ENCODE data around the gene SERPIND1. TPM values are rescaled to one million over a fixed set of nuclear protein-coding genes. Genes with fewer than 3 reads are reported as not detected.
"Not testable (repeated sequence)": the region's sequence is repeated elsewhere in the genome, so short reads cannot be mapped to it uniquely, and the experiment has no call there.

The SERPIND1 gene
- total RNA-seq, 1 donor from 2014 or later, result not detected

DNA sequence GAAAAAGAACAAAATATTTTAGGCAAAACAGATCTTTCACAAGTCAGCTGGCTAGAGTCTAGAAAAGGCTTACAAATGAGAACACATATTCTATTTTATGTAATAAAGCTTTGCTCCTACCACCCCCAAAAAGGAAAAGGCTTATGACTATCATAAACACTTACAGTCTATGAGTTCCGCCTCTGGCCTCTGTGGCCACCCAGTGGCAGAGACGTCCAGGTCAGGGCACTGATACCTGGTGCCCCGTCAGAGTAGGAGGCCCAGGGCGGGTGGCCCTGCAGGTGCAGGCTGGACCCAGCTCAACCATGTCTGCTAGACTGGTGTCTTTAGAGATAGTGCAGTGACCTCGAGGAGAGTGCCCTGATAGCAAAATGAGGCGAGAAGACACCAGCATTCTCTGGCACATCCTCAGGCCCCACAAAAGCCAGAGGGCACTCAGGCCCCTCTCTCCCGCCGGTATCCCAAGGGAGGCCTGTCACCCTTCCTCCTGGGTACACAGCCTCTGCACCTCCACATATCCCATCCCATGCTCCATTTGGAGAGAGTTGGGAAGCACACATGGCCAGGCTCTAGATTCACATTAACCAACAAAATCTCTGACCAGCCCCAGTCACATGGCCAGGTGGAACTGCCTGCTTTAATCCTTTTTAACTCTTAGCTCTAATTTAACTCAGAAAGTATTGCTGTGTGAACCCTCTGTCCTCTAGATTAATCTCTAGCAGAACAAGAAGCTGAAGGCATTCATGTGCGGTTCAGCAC, 27.3 kb upstream of the SERPIND1 start:
- no peak for DNase-seq (ENCODE audit: low read depth)

DNA sequence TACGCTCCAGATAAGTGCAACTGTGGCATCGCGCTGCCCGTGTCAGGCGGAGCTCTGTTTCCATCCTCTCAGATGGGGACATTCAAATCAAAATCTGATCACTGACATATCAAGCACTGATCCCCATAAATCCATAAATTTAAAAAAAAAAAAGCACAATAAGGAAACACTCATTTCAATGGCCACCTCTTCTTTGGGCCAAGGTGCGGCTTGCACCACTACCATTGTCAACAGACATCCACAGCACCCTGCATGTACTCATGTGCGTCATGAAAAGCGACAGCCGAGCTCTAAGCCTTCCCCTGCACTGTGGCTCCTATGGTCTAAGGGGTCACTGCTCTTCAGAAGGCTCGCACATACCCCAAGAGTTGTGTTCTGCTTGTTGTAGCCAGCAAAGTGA, 26.7 kb upstream of the SERPIND1 start:
- no peak for DNase-seq (ENCODE audit: low read depth)

DNA sequence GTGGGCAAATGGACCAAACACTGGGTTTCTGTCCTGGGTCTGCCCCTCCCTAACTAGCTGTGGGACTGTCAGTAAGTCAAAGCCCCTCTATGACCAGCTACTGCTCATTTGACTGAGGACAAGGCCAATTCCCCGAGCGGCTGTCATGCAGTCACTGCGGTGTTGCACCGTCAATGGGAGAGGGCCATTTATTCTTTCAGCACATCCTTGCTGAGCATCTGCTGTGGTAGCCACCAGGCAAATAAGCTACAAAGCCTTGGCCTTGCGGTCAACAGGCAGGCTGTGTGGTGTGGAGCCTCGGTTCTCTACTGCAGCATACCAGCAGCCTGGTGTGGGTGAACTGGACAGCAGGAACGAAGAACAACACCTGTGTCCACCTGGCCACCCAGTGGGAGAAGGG, 25.8 kb upstream of the SERPIND1 start:
- DNase-seq (ENCODE audit: low read depth), result no peak

GRCh38 chr22:20748731-20749428, 25.0 kb upstream of the SERPIND1 start:
- DNase-seq (ENCODE audit: low read depth), result no peak

DNA sequence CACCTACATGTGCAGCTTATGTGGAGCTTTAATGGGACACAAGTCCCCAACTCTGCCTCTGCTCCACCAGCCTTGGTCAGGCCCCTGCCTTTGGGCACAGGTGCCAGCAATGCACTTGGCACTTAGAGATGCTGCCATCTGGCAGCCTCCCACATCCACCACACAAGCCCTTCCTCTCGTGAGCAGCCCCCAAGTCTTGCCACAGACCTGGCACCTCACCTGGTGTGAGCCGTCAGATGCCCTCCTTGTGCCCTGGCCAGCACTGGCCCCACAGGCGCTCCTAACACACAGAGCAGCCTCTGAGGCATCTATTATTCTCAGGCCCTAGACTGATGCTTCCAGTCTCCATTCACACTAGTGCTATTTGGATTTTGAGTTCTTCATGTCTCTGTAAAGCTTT, 24.5 kb upstream of the SERPIND1 start:
- DNase-seq (ENCODE audit: low read depth), result no peak

- DNase-seq (ENCODE audit: low read depth), result peak; percentile 76
Measured at GRCh38 chr22:20750461-20751184, 23.3 kb upstream of the SERPIND1 start.

DNA sequence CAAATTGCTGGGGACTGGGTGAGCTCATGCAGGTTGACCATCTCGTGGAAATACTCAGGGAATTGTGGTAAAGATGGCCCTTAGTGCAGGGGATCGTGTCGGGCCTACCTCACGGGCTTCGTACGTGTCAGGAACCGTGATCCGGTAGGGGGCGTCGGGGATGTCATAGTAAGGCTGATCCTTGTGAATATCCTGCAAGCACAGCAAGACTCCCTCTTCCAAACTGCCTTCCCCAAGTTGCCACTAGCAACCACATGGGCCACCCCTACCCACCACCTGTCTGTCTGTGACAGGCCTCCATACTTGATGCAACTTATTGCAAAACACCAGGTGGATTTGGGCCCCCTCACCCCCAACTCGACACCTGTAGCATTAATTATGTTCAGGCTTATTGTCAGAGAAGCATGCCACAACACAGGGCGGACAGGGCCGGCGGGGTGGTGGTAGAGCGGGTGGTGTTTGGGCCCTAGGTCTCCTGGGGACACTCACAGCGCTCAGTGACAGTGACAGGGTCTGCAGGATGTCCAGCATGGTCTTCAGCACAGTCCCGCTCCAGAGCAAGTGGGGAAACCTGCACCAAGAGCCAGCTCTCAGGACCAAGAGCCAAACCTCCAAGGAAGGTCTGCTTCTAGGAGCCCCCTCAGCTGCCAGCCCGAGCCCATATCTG, 22.6 kb upstream of the SERPIND1 start:
- no peak for DNase-seq (ENCODE audit: low read depth)

DNA sequence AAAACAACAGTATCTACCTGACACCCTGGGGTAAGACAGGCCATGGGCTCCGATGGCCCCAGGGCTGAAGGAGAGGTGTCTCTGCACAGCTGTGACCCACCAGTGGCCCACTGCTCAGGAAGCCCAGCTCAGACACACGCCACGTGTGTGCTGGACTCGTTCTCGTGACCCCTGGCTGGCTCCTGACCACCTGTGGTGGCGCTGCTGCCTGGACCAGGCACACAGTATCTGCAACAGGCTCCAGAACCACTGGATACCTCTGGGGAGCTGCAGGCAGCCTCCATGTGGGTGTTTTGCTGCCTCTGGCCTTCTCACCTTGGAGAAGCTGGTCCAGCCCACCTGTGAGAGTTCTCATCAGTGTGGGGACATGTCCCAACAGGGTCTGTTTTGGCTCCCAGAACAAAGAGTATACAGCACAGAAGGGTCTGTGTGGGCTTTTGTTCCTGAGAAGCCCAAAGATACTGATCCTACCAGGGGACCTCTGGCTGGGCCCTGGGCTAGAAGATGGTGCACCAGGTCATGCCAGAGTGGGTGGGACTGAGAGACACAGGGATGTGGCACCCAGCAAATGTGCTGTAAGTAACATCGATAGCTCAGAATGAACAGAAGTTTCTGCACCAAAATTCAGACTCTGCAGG, 21.7 kb upstream of the SERPIND1 start:
- no peak for DNase-seq (ENCODE audit: low read depth)

DNA sequence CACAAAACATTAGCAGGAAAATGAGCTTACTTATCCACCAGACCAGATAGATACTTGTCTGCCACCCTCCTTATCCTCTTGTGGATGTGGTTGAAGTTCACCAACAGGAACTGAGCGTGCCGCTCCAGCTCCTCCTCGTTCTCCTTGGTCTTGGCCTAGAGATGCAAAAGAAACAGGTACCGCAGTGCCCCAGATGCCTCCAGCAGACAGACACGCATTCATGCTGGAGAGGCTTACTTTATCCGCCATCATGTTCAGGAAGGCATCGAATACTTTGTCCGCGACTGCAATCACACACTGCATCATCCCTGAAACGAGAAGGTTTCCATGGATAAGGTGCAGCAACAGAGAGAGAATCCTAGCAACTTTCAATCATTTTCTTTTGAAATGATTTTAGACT, 21.0 kb upstream of the SERPIND1 start:
- no peak for DNase-seq (ENCODE audit: low read depth)

DNA sequence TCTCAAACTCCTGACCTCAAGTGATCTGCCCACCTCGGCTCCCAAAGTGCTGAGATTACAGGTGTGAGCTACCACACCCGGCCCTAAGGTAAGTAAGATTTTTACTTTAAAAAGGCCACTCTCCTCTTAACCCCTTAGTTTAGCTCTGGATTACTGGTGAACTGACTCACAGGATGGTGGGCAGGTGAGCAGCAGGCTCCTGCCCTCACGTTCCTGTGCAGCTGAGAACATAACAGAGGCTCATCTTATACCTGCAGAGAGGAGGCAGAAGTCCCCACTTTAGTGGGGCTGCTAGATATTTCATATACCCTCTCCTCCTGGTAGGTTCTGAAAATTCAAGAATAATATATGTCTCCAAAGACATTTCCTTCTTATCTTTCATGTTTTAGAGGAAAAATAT, 17.1 kb upstream of the SERPIND1 start:
- no peak for DNase-seq (ENCODE audit: low read depth)

DNA sequence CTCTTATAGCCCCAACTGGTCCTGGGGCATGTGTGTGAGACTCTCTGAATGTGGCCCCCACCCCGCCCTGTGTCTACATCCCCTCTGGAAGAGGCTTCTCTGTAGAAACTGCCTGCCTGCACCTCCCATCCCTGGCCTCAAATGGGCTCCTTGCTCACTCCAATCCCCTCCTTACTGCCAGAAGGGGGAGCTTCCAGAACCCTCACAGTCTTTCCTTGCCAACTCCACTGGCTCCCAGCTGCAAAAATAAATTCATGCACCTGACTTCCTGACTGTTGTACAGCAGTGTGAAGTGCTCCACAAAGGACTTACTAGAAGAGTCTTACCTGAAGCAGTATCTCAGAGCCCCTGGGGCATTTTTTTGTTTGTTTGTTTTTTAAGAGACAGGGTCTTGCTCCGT, 15.2 kb upstream of the SERPIND1 start:
- no peak for DNase-seq (ENCODE audit: low read depth)

DNA sequence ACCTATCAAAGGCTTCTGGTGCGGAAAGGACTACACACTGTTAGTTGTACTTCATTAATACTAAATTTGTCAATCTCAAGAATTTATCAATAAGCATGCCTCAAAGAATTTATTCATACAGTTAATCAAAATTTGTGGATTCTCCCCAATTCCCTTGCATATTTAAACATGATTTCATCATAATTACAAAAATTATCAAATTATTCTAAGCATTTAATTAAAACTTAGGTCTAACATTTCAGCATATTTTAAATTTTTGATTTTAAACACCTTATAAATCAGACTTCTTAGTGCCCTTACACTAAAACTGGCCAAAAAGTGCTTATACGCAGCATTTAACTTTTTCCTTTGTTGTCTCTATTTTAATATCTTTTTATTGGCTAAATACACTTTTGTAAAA, 13.8 kb upstream of the SERPIND1 start:
- DNase-seq (ENCODE audit: low read depth), result no peak

DNA sequence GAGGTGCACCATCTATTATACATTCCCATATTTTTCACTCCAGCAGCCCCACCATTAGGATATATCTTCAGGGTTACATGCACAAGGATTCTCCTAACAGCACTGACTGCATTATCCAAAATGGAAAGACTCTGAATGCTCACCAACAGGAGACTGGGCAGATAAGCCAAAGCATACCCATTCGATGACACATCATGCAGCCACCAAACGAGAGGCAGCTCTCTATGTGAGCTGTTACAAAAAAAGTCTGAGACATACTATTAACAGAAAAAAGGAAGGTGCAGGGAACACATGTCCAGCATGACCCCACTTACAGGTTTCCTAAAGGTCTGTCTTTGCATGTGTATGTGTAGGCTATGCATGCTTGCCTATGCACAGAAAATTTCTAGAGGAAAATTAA, 12.4 kb upstream of the SERPIND1 start:
- DNase-seq (ENCODE audit: low read depth), result no peak

DNA sequence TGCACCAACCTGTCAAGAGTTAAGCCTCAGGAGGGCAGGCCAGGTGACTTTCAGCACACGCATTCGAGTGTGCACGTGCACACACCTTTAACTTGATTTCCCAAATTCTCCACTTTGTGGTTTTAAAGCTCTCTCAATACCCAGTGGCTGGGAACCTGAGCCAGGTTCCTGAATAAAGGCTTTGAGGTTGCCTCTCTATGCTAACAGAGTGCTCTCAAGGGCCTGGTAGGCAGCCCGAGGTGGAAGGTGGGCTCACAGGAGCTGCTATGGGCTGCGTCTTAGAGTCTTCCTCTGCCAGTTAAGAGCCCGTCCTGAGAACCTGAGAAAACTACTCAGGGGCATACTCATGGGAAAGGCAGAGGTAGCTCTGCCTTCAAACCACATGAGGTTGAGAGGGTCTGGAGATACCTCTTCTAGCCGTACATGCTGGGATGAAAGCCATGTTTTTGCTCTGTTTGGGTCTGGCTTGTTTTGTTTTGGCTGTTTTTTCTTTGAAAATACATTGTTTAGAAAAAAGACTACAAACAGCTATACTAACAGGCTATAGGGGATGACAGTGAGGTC, 11.6 kb upstream of the SERPIND1 start:
- DNase-seq (ENCODE audit: low read depth), result no peak

DNA sequence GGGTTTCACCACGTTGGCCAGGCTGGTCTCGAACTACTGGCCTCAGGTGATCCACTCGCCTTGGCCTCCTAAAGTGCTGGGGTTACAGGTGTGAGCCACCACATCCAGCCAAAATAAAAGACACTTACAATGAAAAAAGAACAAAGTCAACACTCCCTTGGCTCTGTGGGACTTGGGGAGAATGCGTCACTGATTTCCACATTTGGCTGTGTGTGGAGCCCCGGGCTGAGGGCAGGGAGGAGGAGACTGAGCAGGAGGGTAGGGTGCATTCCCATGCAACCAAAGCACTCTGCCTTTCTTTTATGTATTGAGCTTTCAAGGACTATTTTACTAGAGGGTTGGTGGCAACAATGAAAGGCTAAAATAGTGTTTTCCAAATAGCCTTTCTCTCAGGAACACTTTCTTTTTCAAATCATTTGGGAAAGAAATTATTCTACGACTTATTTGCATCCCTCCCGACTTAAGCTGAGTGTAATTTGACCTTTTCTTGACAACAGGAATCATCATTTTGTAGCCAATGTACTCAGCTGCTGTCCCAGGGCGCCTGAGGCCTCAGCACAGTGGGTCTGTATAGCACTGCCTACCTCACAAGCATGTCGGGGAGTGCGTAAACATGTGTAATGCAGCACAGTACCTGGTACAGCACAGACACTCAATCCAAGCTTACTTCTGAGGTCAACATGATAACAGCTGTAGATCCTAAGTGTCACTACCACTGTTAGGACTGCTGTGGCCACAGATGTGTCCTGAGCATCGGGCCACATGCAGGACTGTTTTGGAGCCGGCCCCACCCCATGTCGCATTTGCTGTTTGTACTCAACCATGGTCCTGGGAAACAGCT, 10.1 kb upstream of the SERPIND1 start:
- DNase-seq (ENCODE audit: low read depth), result no peak

- no peak for DNase-seq (ENCODE audit: low read depth)
Measured at GRCh38 chr22:20764471-20764720, 9.5 kb upstream of the SERPIND1 start.

DNA sequence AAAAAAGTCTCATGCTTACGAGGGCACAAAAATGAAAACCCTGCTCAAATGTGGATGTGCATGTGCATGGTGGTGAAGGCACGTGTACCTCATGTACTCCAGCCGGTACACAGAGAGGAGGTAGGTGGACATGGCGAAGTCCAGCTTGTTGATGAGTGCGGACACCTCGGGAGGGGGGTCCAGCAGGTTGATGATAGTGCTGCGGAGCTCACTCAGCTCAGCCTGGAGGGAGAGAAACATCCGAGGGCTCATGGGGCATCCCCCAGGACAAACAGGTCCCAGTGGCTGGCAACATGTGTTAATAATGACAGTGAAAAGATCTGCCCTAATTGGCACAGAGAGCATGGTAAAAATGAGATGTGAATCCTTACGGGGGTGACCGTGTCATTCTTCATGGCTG, 9.2 kb upstream of the SERPIND1 start:
- no peak for DNase-seq (ENCODE audit: low read depth)

DNA sequence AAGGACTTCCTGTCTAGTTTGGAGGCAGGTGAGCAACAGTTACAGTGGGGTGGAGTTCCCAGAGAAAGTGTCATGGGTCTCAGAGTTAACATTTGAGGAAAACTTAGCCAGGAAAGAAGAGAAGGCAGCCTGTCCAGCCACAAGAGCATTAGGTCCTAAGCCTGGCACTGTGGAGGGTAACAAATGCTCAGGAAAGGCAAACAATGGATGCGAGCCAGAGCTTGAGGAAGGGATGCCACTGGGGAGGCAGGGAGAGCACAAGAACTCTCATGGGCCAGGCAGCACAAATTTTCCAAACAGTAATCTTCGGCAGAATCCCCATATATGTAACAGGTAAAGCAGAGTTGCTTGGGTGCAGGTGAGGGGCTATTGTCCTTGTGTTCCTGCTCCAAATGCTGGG, 8.0 kb upstream of the SERPIND1 start:
- DNase-seq (ENCODE audit: low read depth), result no peak

- DNase-seq (ENCODE audit: low read depth), result no peak
Measured at GRCh38 chr22:20766530-20766929, 7.4 kb upstream of the SERPIND1 start.

DNA sequence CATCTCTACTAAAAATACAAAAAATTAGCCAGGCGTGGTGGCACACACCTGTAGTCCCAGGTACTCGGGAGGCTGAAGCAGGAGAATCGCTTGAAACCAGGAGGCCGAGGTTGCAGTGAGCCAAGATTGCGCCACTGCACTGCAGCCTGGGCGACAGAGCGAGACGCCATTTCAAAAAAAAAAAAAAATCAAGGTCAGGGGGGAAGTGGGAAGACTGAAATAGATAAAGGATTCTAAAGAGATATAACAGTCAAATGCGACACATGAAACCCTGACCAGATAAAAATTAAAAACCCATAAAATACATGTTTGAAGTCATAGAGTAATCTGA, 4.5 kb upstream of the SERPIND1 start:
- DNase-seq (ENCODE audit: low read depth), result not testable (repeated sequence)
